Measurements from ENCODE around the gene PCARE. TPM values are rescaled to one million over a fixed set of nuclear protein-coding genes. Genes with fewer than 3 reads are reported as not detected.
"Not testable (repeated sequence)": the region's sequence is repeated elsewhere in the genome, so short reads cannot be mapped to it uniquely, and the experiment has no call there.

The PCARE gene
- total RNA-seq, 1 donor from 2014 or later = not detected

DNA sequence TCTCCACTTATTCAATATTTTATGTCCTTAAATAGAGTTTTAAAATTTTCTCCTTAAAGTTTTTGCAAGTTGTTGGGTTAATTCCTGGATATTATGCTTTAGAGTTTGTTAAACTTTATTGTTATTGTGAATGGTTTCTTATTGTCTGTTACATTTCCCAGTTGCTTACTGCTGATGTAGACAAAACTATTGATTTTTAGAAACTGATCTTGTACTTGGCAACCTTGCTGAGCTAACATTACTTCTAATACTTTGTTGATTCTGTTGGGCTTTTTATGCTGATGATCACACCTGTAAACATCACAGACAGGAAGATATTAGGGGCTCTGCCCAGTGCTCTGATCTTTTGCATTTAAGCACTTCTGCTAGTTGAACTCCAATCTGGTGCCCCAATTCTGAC, 38.1 kb upstream of the PCARE start:
- no peaks in the 10 kb centered on the region for H3K36me3 Mint-ChIP-seq (ENCODE audit: low read depth)
- TF ChIP-seq, protein P1, sequence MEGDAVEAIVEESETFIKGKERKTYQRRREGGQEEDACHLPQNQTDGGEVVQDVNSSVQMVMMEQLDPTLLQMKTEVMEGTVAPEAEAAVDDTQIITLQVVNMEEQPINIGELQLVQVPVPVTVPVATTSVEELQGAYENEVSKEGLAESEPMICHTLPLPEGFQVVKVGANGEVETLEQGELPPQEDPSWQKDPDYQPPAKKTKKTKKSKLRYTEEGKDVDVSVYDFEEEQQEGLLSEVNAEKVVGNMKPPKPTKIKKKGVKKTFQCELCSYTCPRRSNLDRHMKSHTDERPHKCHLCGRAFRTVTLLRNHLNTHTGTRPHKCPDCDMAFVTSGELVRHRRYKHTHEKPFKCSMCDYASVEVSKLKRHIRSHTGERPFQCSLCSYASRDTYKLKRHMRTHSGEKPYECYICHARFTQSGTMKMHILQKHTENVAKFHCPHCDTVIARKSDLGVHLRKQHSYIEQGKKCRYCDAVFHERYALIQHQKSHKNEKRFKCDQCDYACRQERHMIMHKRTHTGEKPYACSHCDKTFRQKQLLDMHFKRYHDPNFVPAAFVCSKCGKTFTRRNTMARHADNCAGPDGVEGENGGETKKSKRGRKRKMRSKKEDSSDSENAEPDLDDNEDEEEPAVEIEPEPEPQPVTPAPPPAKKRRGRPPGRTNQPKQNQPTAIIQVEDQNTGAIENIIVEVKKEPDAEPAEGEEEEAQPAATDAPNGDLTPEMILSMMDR (IDR thresholded peaks at IDR 0.05) = no peak
- H3K9me3 Mint-ChIP-seq (ENCODE audit: low read depth) = no peaks in the 10 kb centered on the region
- H3K4me1 Mint-ChIP-seq (ENCODE audit: low read depth) = peaks cover 57% of the 10 kb centered on the region
- no peak overlapping the region for H3K4me3 Mint-ChIP-seq (ENCODE audit: unreplicated experiment)
- no peaks in the 10 kb centered on the region for H3K27me3 Mint-ChIP-seq (ENCODE audit: low read depth)
- DNase-seq (ENCODE audit: low spot score) = no peak
- no peak overlapping the region for H3K27ac Mint-ChIP-seq (ENCODE audit: unreplicated experiment)

- Mint-ChIP-seq H3K27me3 (ENCODE audit: low read depth) (no peaks in the 10 kb centered on the region), H3K4me1 (ENCODE audit: low read depth) (peaks cover 43% of the 10 kb centered on the region), H3K4me3 (ENCODE audit: unreplicated experiment) (no peak overlapping the region), H3K36me3 (ENCODE audit: low read depth) (no peaks in the 10 kb centered on the region), H3K27ac (ENCODE audit: unreplicated experiment) (no peak overlapping the region), H3K9me3 (ENCODE audit: low read depth) (no peaks in the 10 kb centered on the region)
- TF ChIP-seq, protein P1 (IDR thresholded peaks at IDR 0.05) = no peak
- no peak for DNase-seq (ENCODE audit: low spot score)
These were observed 36.7 kb upstream of the PCARE start for GRCh38 chr2:29110916-29111535.

DNA sequence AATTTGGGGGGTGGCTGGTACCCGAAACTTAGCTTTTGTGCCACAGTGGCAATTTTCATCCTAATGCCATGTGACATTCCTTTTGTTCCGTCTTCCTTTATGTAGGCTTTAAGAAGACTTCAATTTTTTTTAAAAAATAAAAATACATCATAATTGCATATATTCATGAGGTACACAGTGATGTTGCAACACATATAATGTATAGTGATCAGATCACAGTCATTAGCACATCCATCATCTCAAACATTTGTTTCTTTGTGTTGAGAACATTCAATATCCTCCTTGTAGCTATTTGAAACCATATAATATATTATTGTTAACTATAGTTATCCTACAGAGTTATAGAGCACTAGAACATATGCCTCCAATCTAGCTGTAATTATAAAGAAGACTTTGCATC, 34.9 kb upstream of the PCARE start:
- DNase-seq (ENCODE audit: low spot score) = no peak
- peaks cover 34% of the 10 kb centered on the region for H3K4me1 Mint-ChIP-seq (ENCODE audit: low read depth)
- peak overlapping the region; percentile 98 for H3K27ac Mint-ChIP-seq (ENCODE audit: unreplicated experiment)
- H3K36me3 Mint-ChIP-seq (ENCODE audit: low read depth) = no peaks in the 10 kb centered on the region
- H3K4me3 Mint-ChIP-seq (ENCODE audit: unreplicated experiment) = no peak overlapping the region
- TF ChIP-seq, protein P1 (IDR thresholded peaks at IDR 0.05) = no peak
- no peaks in the 10 kb centered on the region for H3K27me3 Mint-ChIP-seq (ENCODE audit: low read depth)
- no peaks in the 10 kb centered on the region for H3K9me3 Mint-ChIP-seq (ENCODE audit: low read depth)

GRCh38 chr2:29108225-29108624, 33.9 kb upstream of the PCARE start:
- no peaks in the 10 kb centered on the region for H3K36me3 Mint-ChIP-seq (ENCODE audit: low read depth)
- TF ChIP-seq, protein P1 (IDR thresholded peaks at IDR 0.05) = no peak
- no peak for DNase-seq (ENCODE audit: low spot score)
- H3K27me3 Mint-ChIP-seq (ENCODE audit: low read depth) = no peaks in the 10 kb centered on the region
- peak overlapping the region; percentile 98 for H3K27ac Mint-ChIP-seq (ENCODE audit: unreplicated experiment)
- H3K4me1 Mint-ChIP-seq (ENCODE audit: low read depth) = peaks cover 24% of the 10 kb centered on the region
- no peaks in the 10 kb centered on the region for H3K9me3 Mint-ChIP-seq (ENCODE audit: low read depth)
- peak overlapping the region; percentile 44 for H3K4me3 Mint-ChIP-seq (ENCODE audit: unreplicated experiment)

GRCh38 chr2:29107547-29107946, 33.2 kb upstream of the PCARE start:
- not testable (repeated sequence) for H3K36me3 Mint-ChIP-seq (ENCODE audit: low read depth); H3K4me3 Mint-ChIP-seq (ENCODE audit: unreplicated experiment); H3K27me3 Mint-ChIP-seq (ENCODE audit: low read depth); DNase-seq (ENCODE audit: low spot score); H3K9me3 Mint-ChIP-seq (ENCODE audit: low read depth)
- H3K27ac Mint-ChIP-seq (ENCODE audit: unreplicated experiment) = peak overlapping the region; percentile 98
- peaks cover 22% of the 10 kb centered on the region for H3K4me1 Mint-ChIP-seq (ENCODE audit: low read depth)

DNA sequence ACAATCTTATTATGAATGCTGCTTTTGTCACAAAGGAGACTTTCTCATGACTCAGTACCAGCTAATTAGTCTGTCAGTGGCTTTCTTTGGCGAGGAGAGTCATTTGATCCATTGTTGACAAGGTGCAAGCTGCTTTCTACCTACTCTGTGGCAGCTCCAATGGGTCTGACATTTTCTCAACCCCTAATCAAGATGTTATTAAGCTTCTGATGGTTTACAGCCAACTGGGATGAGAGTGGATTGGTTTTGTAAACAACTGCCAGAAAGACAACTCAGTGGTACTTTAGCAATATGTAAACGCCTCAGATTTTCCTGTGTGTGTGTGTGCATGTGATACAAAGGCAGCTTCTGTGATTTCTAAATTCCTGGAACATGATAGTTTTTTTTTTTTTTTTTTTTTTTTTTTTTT, 32.7 kb upstream of the PCARE start:
- Mint-ChIP-seq H3K27ac (ENCODE audit: unreplicated experiment) (peak overlapping the region; percentile 22), H3K36me3 (ENCODE audit: low read depth) (no peaks in the 10 kb centered on the region), H3K27me3 (ENCODE audit: low read depth) (no peaks in the 10 kb centered on the region), H3K4me1 (ENCODE audit: low read depth) (peaks cover 22% of the 10 kb centered on the region), H3K4me3 (ENCODE audit: unreplicated experiment) (no peak overlapping the region), H3K9me3 (ENCODE audit: low read depth) (no peaks in the 10 kb centered on the region)
- DNase-seq (ENCODE audit: low spot score) = no peak
- TF ChIP-seq, protein P1 (IDR thresholded peaks at IDR 0.05) = no peak

Measured in chondrocyte (in vitro differentiated cells).